ENCODE results near the gene LARP7.
A peak's percentile ranks its signal among the peaks of the same experiment; 100 is the strongest.
"Not testable (repeated sequence)": the region's sequence is repeated elsewhere in the genome, so short reads cannot be mapped to it uniquely, and the experiment has no call there.

LARP7 gene

DNA sequence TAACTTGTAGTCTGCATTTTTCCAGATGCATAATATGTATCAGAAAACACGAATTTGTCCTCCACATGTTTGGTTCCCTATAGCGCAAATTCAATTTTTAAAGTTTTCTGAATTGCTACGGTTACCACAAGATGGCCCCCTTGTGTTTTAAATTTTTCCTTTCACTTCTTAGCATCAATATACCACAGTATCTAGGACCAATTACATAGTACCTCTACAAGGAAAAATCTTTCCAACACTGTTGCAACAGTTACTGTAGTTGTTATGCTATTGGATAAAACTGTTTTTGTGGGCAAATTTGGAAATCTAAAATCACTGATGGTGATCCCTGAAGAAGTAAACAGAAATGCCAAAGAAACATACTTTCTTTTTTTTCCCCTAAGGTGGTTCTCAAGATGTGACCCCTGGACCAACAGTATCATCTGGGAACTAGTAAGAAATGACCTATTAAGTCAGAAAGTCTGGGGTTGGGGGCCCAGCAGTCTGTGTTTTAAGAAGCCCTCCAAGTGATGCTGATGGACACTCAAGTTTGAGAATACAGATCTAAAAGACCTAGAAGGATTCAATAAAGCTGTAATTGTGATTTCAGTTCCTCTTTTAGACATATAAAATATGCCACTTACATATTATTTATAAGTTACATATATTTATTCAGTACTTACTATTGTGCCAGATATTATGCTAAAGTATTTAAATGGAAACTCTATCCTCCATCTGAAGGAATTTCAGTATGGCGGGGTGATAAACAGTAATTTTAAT is 3.3 kb upstream of the LARP7 start:
- Histone ChIP-seq H3K4me3 (ENCODE audit: extremely low read depth, insufficient read depth, low read length, poor library complexity, severe bottlenecking) (no peak overlapping the region), H3K27ac (ENCODE audit: low read depth, low read length, severe bottlenecking) (no peak overlapping the region)
- WGBS, 2 experiments (ENCODE audit: insufficient coverage in 2 of 2): 26 to 38% methylated on average over 3 of the region's 4 CpGs

DNA sequence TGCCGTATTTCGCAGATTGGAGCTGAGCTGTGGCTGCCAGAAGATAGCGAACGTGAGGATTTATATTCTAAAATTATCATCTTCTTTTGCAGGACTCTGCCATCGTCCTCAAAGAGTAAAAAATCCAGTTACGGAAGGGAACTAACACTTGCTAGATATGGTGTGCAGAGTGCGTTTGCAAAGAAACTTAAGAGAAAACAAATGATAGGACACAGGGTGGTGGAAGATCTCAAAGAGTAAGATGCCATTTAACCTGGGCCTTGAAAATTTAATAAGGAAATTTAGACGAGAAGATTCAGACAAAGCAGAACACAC is 566 bp downstream of the LARP7 start:
- Histone ChIP-seq H3K36me3 (ENCODE audit: control insufficient read depth, insufficient read depth, low read length) (peaks cover 8% of the 10 kb centered on the region), H3K9me3 (ENCODE audit: control insufficient read depth, low read length) (no peaks in the 10 kb centered on the region), H3K27ac (ENCODE audit: low read depth, low read length, severe bottlenecking) (peak overlapping the region; percentile 97), H3K4me3 (ENCODE audit: extremely low read depth, insufficient read depth, low read length, poor library complexity, severe bottlenecking) (peak overlapping the region; percentile 82), H3K4me1 (ENCODE audit: control insufficient read depth, insufficient read depth, low read length, poor library complexity, severe bottlenecking) (peaks cover 4% of the 10 kb centered on the region)
- WGBS, 2 experiments (ENCODE audit: insufficient coverage in 2 of 2): 6 to 9% methylated on average over 3 to 5 of the region's 8 CpGs

More for the DNA sequence above, 3.3 kb upstream of the LARP7 start:
- no peaks in the 10 kb centered on the region for H3K9me3 ChIP-seq (ENCODE audit: control insufficient read depth, low read length)
- H3K4me1 ChIP-seq (ENCODE audit: control insufficient read depth, insufficient read depth, low read length, poor library complexity, severe bottlenecking): peaks cover 4% of the 10 kb centered on the region
- peaks cover 30% of the 10 kb centered on the region for H3K36me3 ChIP-seq (ENCODE audit: control insufficient read depth, insufficient read depth, low read length)

DNA sequence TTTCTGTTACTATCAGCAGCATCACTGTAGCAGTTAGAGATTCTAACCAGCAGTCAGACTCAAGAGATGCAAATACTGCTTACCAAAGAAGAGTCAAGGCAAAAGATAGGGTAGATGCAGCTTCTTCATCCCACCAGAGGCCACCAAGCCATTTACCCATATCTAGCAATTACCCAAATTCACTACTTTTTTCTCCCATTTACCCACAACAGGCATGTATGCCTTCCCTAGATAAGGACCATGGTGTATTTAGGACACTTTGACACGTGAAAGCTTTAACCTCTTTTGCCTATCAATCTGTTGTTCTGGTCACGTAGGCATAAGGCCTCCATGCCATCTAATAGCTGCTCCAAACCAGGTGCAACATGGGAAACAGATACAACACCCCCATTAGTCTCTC is 5.6 kb downstream of the LARP7 start:
- H3K4me1 ChIP-seq (ENCODE audit: control insufficient read depth, insufficient read depth, low read length, poor library complexity, severe bottlenecking): peaks cover 8% of the 10 kb centered on the region
- peaks cover 28% of the 10 kb centered on the region for H3K36me3 ChIP-seq (ENCODE audit: control insufficient read depth, insufficient read depth, low read length)
- no peak overlapping the region for H3K27ac ChIP-seq (ENCODE audit: low read depth, low read length, severe bottlenecking)
- 90 to 100% methylated on average over 1 of the region's 2 CpGs for WGBS, 2 experiments (ENCODE audit: insufficient coverage in 2 of 2)
- no peak overlapping the region for H3K4me3 ChIP-seq (ENCODE audit: extremely low read depth, insufficient read depth, low read length, poor library complexity, severe bottlenecking)
- no peaks in the 10 kb centered on the region for H3K9me3 ChIP-seq (ENCODE audit: control insufficient read depth, low read length)

DNA sequence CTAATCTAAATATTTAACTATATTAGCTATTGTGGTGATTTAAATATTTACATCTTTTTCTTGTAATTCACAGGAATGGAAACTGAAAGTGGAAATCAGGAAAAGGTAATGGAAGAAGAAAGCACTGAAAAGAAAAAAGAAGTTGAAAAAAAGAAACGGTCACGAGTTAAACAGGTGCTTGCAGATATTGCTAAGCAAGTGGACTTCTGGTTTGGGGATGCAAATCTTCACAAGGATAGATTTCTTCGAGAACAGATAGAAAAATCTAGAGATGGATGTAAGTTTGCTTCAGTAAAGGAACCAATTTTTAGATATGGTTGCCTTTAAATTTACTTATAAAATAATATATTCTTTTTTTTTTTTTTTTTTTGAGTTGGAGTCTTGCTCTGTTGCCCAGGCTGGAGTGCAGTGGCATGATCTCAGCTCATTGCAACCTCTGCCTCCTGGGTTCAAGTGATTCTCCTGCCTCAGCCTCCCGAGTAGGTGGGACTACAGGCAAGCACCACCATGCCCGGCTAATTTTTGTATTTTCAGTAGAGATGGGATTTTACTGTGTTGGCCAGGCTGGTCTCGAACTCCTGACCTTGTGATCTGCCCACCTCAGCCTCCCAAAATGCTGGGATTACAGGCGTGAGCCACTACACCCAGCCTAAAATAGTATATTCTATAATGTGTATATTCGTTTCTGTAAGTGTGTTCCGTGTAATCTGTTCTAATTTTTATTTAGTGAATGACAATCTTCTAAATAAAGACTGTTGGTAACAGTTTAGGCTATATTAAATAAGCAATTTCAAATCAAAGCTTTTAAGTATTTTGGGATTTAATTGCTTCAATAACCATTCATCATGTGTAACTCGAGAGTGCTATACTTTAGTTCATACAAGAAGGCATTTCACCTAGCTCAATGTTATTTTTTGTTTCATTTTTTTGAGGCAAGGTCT is 7.9 kb downstream of the LARP7 start:
- not testable (repeated sequence) for H3K27ac ChIP-seq (ENCODE audit: low read depth, low read length, severe bottlenecking); H3K9me3 ChIP-seq (ENCODE audit: control insufficient read depth, low read length); H3K4me3 ChIP-seq (ENCODE audit: extremely low read depth, insufficient read depth, low read length, poor library complexity, severe bottlenecking); H3K4me1 ChIP-seq (ENCODE audit: control insufficient read depth, insufficient read depth, low read length, poor library complexity, severe bottlenecking)
- peaks cover 35% of the 10 kb centered on the region for H3K36me3 ChIP-seq (ENCODE audit: control insufficient read depth, insufficient read depth, low read length)
- WGBS, 2 experiments (ENCODE audit: insufficient coverage in 2 of 2): 73 to 74% methylated on average over 3 to 4 of the region's 10 CpGs

DNA sequence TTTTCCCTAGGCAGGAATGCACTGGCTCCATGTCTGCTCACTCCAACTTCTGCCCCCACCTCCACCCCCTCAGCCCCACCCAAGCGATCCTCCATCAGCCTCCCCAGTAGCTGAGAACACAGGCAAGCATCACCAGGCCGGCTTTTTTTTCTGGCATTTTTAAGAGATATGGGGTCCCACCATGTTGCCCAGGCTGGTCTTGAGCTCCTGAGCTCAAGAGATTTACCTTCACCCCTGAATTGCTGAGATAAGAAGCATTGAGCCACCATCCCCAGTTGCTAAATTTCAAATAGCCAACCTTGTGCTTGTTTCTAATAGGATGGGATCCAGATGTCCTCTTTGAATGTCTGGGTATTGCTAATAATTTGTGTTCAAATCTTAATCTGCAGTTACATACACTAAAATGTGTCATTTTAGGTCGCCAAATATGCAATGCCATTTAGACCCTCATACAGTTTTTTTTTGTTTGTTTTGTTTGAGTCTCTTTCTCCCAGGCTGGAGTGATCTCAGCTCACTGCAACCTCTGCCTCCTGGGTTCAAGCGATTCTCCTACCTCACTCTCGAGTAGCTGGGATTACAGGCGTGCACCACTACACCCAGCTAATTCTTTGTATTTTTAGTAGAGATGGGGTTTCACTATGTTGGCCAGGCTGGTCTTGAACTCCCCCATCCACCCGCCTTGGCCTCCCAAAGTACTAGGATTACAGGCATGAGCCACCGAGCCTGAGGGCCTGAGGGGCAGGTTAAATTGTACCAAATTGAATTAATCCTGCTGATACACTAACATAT is 8.8 kb downstream of the LARP7 start:
- Histone ChIP-seq H3K4me3 (ENCODE audit: extremely low read depth, insufficient read depth, low read length, poor library complexity, severe bottlenecking) (no peak overlapping the region), H3K36me3 (ENCODE audit: control insufficient read depth, insufficient read depth, low read length) (peaks cover 35% of the 10 kb centered on the region), H3K27ac (ENCODE audit: low read depth, low read length, severe bottlenecking) (no peak overlapping the region), H3K9me3 (ENCODE audit: control insufficient read depth, low read length) (no peaks in the 10 kb centered on the region), H3K4me1 (ENCODE audit: control insufficient read depth, insufficient read depth, low read length, poor library complexity, severe bottlenecking) (peaks cover 12% of the 10 kb centered on the region)
- 0% methylated on average over 1 of the region's 8 CpGs; no CpG with 5 or more reads in 1 of the 2 experiments for WGBS, 2 experiments (ENCODE audit: insufficient coverage in 2 of 2)

DNA sequence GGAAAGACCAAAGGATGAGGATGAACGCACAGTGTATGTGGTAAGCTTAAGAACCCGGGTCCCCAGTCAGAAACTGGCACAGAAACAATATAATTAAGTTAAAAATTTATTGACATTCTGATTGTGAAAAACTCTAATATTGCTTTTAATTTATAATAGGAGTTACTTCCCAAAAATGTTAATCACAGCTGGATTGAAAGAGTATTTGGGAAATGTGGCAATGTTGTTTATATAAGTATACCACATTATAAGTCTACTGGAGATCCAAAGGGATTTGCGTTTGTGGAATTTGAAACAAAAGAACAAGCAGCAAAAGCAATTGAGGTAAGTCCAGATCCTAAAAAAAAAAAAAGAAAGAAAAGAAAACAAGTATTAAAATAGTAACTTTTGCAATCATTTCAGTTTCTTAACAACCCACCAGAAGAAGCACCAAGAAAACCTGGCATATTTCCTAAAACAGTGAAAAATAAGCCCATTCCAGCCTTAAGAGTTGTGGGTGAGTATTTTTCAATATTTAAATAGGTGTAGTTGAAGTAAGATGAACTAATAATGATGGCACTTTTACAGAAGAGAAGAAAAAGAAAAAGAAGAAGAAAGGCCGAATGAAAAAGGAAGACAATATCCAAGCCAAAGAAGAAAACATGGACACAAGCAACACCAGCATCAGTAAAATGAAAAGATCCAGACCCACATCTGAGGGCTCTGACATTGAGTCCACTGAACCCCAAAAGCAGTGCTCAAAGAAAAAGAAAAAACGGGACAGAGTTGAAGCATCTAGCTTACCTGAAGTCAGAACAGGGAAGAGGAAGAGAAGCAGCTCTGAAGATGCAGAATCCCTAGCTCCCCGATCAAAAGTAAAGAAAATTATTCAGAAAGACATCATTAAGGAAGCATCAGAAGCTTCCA is 9.9 kb downstream of the LARP7 start:
- 14% methylated on average over 1 of the region's 6 CpGs; no CpG with 5 or more reads in 1 of the 2 experiments for WGBS, 2 experiments (ENCODE audit: insufficient coverage in 2 of 2)
- peaks cover 22% of the 10 kb centered on the region for H3K4me1 ChIP-seq (ENCODE audit: control insufficient read depth, insufficient read depth, low read length, poor library complexity, severe bottlenecking)
- peaks cover 35% of the 10 kb centered on the region for H3K36me3 ChIP-seq (ENCODE audit: control insufficient read depth, insufficient read depth, low read length)
- peak overlapping the region; percentile 44 for H3K4me3 ChIP-seq (ENCODE audit: extremely low read depth, insufficient read depth, low read length, poor library complexity, severe bottlenecking)
- H3K9me3 ChIP-seq (ENCODE audit: control insufficient read depth, low read length): no peaks in the 10 kb centered on the region
- H3K27ac ChIP-seq (ENCODE audit: low read depth, low read length, severe bottlenecking): no peak overlapping the region

DNA sequence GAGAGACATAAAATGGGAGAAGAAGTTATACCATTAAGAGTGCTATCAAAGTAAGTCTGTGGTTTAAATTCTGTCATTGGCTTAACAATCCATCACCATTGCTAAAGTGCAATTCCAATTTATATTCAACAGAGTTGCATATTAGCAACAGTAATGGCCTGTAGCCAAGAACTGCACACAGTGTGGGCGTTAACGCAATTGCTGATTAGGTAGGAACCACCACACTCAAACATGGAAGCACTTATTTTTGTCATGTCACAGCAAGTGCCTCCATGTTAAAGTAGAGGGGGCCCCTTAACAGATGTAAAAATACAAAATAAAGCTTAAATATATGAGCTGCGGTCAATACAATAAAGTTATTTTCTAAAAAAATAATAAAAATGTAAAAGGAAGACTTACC is 10.8 kb downstream of the LARP7 start:
- Histone ChIP-seq H3K4me3 (ENCODE audit: extremely low read depth, insufficient read depth, low read length, poor library complexity, severe bottlenecking) (peak overlapping the region; percentile 44), H3K36me3 (ENCODE audit: control insufficient read depth, insufficient read depth, low read length) (peaks cover 27% of the 10 kb centered on the region), H3K27ac (ENCODE audit: low read depth, low read length, severe bottlenecking) (peak overlapping the region; percentile 78), H3K9me3 (ENCODE audit: control insufficient read depth, low read length) (no peaks in the 10 kb centered on the region), H3K4me1 (ENCODE audit: control insufficient read depth, insufficient read depth, low read length, poor library complexity, severe bottlenecking) (peaks cover 30% of the 10 kb centered on the region)
- WGBS, 2 experiments (ENCODE audit: insufficient coverage in 2 of 2): no CpG with 5 or more reads among the region's 3 CpGs

DNA sequence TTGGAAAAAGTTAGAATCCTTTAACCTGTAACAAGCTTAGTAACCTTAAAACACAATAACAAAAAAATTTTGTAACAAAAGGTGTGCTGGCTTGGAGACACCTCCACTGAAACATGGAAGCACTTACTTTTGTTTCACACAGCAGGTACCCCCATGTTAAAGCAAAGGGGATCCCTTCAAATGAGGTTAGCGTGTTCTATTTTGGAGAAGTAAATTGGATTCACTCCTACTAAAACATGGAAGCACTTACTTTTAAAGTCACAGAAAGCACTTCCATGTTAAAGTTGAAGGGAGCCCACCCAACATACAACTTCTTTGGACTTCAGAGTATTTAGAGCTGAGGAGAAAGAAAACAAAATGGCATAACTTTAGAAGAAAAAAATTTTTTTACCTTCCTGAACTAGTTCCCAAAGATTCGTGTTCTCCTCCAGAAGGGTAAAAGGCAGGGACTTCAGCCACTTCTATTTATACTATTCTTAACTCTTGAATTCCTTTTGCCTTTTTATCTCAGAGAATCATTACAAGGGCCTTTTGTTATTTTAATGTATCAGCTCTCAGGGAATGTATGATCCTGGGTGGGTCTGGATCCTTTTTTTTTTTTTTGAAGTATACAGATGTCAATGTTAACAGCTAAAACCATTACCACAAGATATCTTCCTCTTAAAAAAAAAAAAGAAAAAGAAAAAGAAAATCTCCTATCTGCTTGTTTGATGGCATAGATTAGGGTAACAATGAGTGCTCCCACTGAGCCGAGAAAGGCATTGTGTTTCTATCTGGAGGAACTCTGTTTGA is 11.5 kb downstream of the LARP7 start:
- H3K36me3 ChIP-seq (ENCODE audit: control insufficient read depth, insufficient read depth, low read length): peaks cover 32% of the 10 kb centered on the region
- H3K9me3 ChIP-seq (ENCODE audit: control insufficient read depth, low read length): no peaks in the 10 kb centered on the region
- peaks cover 30% of the 10 kb centered on the region for H3K4me1 ChIP-seq (ENCODE audit: control insufficient read depth, insufficient read depth, low read length, poor library complexity, severe bottlenecking)
- 0% methylated on average over 1 of the region's 3 CpGs for WGBS, 2 experiments (ENCODE audit: insufficient coverage in 2 of 2)
- H3K4me3 ChIP-seq (ENCODE audit: extremely low read depth, insufficient read depth, low read length, poor library complexity, severe bottlenecking): peak overlapping the region; percentile 44
- H3K27ac ChIP-seq (ENCODE audit: low read depth, low read length, severe bottlenecking): peak overlapping the region; percentile 78

DNA sequence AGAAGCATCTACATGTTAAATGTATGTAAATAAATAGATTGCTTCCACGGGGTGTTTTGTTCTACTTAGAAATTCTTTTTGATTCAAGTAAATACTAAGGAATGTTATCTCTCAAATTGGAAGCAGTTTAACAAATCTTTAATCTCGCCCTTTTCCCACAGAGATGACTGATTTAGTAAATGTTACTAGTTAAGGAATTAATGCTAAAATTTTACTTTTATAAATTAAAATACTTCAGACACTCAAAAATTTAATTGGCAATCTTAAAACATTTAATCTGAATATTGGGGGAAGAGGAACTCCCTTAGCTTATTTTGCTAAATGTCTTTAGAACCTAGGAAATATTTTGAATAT is 12.1 kb downstream of the LARP7 start:
- WGBS, 2 experiments (ENCODE audit: insufficient coverage in 2 of 2): 0% methylated on average over 1 of the region's 2 CpGs; no CpG with 5 or more reads in 1 of the 2 experiments
- Histone ChIP-seq H3K9me3 (ENCODE audit: control insufficient read depth, low read length) (no peaks in the 10 kb centered on the region), H3K27ac (ENCODE audit: low read depth, low read length, severe bottlenecking) (peak overlapping the region; percentile 78), H3K4me3 (ENCODE audit: extremely low read depth, insufficient read depth, low read length, poor library complexity, severe bottlenecking) (peak overlapping the region; percentile 44), H3K4me1 (ENCODE audit: control insufficient read depth, insufficient read depth, low read length, poor library complexity, severe bottlenecking) (peaks cover 30% of the 10 kb centered on the region), H3K36me3 (ENCODE audit: control insufficient read depth, insufficient read depth, low read length) (peaks cover 37% of the 10 kb centered on the region)
